Liver (tissue), 3 donors: ENCODE data around the gene MMP2.

Source experiments
- EGR1 ChIP-seq, 2 donors: IDR thresholded peaks; 2 replicates each; pipeline ENCODE4 v1.6.1; 2016 to 2018; ENCODE audit warnings: antibody characterized with exemption in 2 of 2, low read depth in 2 of 2
- FOXA1 ChIP-seq: IDR thresholded peaks from 2 replicates; pipeline ENCODE4 v1.6.1; 2016; ENCODE audit warnings: antibody characterized with exemption
- GABPA ChIP-seq, 2 donors: IDR thresholded peaks in 1 of 2; conservative IDR thresholded peaks in 1 of 2; 2 replicates each; pipeline ENCODE4 v1.6.1; 2016; ENCODE audit warnings: antibody characterized with exemption in 2 of 2, mild to moderate bottlenecking in 1 of 2, moderate library complexity in 1 of 2
- JUND ChIP-seq, 2 donors: IDR thresholded peaks; 2 replicates each; pipeline ENCODE4 v1.6.1; 2016; ENCODE audit warnings: antibody characterized with exemption in 2 of 2
- NR2F2 ChIP-seq: IDR thresholded peaks from 2 replicates; pipeline ENCODE4 v1.6.1; 2016; ENCODE audit warnings: antibody characterized with exemption
- RAD21 ChIP-seq, 2 donors: IDR thresholded peaks; 2 replicates each; pipeline ENCODE4 v1.6.1; 2016; ENCODE audit warnings: antibody characterized with exemption in 2 of 2, mild to moderate bottlenecking in 2 of 2
- SP1 ChIP-seq: IDR thresholded peaks from 2 replicates; pipeline ENCODE4 v1.6.1; 2018; ENCODE audit warnings: antibody characterized with exemption, mild to moderate bottlenecking
- TAF1 ChIP-seq: conservative IDR thresholded peaks from 2 replicates; pipeline ENCODE4 v1.6.1; 2016; ENCODE audit warnings: antibody characterized with exemption, mild to moderate bottlenecking
- YY1 ChIP-seq: IDR thresholded peaks from 2 replicates; pipeline ENCODE4 v1.6.1; 2016; ENCODE audit warnings: antibody characterized with exemption, mild to moderate bottlenecking
- TF ChIP-seq, protein P1 (sequence below): IDR thresholded peaks from 2 replicates; pipeline ENCODE4 v1.6.1; 2016; ENCODE audit warnings: antibody characterized with exemption, mild to moderate bottlenecking
- TF ChIP-seq, protein P2 (sequence below): fragments of 150-350 bp; IDR thresholded peaks from 2 replicates; pipeline ENCODE4 v1.5.1; 2017; ENCODE audit warnings: improper control_type of control experiment, low read depth, low read length; ENCODE audit not compliant: missing input control
- TF ChIP-seq, protein P3 (sequence below): IDR thresholded peaks from 2 replicates; pipeline ENCODE4 v1.6.1; 2016; ENCODE audit warnings: antibody characterized with exemption
- TF ChIP-seq, protein P4 (sequence below): IDR thresholded peaks from 2 replicates; pipeline ENCODE4 v1.6.1; 2016; ENCODE audit warnings: antibody characterized with exemption
- TF ChIP-seq, protein P5 (sequence below): IDR thresholded peaks from 2 replicates; pipeline ENCODE4 v1.6.1; 2016; ENCODE audit warnings: antibody characterized with exemption
- donor health status: healthy.
- donor health status: healthy.

DNA sequence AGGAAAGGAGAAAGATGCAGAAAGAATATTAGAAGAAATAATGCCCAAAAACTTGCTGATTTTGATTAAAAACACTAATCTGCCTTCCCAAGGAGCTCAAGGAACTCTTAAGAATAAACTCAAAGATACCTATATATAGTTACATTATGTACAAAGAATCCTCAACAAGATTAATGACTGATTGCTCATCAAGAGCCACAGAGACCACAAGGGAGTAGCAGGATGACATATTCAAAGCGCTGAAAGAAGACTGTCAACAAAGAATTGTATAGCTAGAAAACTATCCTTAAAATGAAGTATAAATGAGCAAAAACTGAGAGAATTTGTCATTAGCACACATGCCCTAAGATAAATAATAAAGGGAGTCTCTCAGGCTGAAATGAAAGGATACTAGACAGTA lies 36.1 kb downstream of the MMP2 start:
- TF ChIP-seq YY1 (no peak), RAD21 (IDR thresholded peaks at IDR 0.05) (no peak), SP1 (no peak), JUND (IDR thresholded peaks at IDR 0.05) (no peak), GABPA (IDR thresholded peaks at IDR 0.05 in 1 of 2, conservative IDR thresholded peaks at IDR 0.05 in 1 of 2) (no peak), FOXA1 (no peak), TAF1 (no peak), EGR1 (IDR thresholded peaks at IDR 0.05; ENCODE audit: low read depth in 2 of 2) (no peak), NR2F2 (no peak)
- TF ChIP-seq, protein P1, sequence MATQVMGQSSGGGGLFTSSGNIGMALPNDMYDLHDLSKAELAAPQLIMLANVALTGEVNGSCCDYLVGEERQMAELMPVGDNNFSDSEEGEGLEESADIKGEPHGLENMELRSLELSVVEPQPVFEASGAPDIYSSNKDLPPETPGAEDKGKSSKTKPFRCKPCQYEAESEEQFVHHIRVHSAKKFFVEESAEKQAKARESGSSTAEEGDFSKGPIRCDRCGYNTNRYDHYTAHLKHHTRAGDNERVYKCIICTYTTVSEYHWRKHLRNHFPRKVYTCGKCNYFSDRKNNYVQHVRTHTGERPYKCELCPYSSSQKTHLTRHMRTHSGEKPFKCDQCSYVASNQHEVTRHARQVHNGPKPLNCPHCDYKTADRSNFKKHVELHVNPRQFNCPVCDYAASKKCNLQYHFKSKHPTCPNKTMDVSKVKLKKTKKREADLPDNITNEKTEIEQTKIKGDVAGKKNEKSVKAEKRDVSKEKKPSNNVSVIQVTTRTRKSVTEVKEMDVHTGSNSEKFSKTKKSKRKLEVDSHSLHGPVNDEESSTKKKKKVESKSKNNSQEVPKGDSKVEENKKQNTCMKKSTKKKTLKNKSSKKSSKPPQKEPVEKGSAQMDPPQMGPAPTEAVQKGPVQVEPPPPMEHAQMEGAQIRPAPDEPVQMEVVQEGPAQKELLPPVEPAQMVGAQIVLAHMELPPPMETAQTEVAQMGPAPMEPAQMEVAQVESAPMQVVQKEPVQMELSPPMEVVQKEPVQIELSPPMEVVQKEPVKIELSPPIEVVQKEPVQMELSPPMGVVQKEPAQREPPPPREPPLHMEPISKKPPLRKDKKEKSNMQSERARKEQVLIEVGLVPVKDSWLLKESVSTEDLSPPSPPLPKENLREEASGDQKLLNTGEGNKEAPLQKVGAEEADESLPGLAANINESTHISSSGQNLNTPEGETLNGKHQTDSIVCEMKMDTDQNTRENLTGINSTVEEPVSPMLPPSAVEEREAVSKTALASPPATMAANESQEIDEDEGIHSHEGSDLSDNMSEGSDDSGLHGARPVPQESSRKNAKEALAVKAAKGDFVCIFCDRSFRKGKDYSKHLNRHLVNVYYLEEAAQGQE, result no peak
- TF ChIP-seq, protein P2, sequence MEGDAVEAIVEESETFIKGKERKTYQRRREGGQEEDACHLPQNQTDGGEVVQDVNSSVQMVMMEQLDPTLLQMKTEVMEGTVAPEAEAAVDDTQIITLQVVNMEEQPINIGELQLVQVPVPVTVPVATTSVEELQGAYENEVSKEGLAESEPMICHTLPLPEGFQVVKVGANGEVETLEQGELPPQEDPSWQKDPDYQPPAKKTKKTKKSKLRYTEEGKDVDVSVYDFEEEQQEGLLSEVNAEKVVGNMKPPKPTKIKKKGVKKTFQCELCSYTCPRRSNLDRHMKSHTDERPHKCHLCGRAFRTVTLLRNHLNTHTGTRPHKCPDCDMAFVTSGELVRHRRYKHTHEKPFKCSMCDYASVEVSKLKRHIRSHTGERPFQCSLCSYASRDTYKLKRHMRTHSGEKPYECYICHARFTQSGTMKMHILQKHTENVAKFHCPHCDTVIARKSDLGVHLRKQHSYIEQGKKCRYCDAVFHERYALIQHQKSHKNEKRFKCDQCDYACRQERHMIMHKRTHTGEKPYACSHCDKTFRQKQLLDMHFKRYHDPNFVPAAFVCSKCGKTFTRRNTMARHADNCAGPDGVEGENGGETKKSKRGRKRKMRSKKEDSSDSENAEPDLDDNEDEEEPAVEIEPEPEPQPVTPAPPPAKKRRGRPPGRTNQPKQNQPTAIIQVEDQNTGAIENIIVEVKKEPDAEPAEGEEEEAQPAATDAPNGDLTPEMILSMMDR, result no peak
- TF ChIP-seq, protein P3, sequence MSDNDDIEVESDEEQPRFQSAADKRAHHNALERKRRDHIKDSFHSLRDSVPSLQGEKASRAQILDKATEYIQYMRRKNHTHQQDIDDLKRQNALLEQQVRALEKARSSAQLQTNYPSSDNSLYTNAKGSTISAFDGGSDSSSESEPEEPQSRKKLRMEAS, result no peak
- TF ChIP-seq, protein P4, sequence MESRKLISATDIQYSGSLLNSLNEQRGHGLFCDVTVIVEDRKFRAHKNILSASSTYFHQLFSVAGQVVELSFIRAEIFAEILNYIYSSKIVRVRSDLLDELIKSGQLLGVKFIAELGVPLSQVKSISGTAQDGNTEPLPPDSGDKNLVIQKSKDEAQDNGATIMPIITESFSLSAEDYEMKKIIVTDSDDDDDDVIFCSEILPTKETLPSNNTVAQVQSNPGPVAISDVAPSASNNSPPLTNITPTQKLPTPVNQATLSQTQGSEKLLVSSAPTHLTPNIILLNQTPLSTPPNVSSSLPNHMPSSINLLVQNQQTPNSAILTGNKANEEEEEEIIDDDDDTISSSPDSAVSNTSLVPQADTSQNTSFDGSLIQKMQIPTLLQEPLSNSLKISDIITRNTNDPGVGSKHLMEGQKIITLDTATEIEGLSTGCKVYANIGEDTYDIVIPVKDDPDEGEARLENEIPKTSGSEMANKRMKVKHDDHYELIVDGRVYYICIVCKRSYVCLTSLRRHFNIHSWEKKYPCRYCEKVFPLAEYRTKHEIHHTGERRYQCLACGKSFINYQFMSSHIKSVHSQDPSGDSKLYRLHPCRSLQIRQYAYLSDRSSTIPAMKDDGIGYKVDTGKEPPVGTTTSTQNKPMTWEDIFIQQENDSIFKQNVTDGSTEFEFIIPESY, result no peak
- TF ChIP-seq, protein P5, sequence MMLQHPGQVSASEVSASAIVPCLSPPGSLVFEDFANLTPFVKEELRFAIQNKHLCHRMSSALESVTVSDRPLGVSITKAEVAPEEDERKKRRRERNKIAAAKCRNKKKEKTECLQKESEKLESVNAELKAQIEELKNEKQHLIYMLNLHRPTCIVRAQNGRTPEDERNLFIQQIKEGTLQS, result no peak
